Retinal pigment epithelial cell (primary cell): ENCODE data around the gene ADAM22.

Experiments
- DNase-seq: peaks from one replicate; pipeline ENCODE4 v3.0.0-alpha.2; 2010; ENCODE audit warnings: low read depth
- H3K4me3 ChIP-seq: 2 replicates; pipeline ENCODE4 v1.5.1; 2011; ENCODE audit warnings: mild to moderate bottlenecking, low read length, control low read depth, moderate library complexity
- TF ChIP-seq, protein P1 (sequence below): conservative IDR thresholded peaks from 2 replicates; pipeline ENCODE4 v1.5.1; 2011; ENCODE audit warnings: low read depth, low read length, control low read depth, inconsistent platforms

ADAM22 gene

DNA sequence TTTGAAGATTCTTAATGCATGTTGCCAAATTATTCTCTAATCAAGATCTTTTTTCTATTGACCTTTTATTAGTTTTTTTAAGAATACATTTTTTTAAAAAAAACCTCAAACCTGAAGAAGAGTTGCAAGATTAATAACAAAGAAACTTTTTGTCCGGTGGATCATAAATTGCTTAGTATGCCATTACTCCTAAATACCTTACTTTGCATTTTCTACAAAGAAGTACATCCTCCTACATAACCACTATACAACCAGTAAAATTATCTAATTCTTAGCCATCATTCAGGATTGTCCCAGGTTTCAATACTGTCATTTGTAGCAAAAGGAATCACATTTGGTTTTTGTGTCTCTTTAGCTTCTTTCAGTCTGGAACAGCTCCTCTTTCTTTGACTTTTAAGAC lies 207.9 kb downstream of the ADAM22 start:
- TF ChIP-seq, protein P1, sequence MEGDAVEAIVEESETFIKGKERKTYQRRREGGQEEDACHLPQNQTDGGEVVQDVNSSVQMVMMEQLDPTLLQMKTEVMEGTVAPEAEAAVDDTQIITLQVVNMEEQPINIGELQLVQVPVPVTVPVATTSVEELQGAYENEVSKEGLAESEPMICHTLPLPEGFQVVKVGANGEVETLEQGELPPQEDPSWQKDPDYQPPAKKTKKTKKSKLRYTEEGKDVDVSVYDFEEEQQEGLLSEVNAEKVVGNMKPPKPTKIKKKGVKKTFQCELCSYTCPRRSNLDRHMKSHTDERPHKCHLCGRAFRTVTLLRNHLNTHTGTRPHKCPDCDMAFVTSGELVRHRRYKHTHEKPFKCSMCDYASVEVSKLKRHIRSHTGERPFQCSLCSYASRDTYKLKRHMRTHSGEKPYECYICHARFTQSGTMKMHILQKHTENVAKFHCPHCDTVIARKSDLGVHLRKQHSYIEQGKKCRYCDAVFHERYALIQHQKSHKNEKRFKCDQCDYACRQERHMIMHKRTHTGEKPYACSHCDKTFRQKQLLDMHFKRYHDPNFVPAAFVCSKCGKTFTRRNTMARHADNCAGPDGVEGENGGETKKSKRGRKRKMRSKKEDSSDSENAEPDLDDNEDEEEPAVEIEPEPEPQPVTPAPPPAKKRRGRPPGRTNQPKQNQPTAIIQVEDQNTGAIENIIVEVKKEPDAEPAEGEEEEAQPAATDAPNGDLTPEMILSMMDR = no peak
- no peak overlapping the region for H3K4me3 ChIP-seq
- DNase-seq = no peak

- TF ChIP-seq, protein P1 = no peak
- H3K4me3 ChIP-seq = no peak overlapping the region
- DNase-seq = no peak
Observed at GRCh38 chr7:88146616-88147015, 212.6 kb downstream of the ADAM22 start.

GRCh38 chr7:88147341-88147740 lies 213.3 kb downstream of the ADAM22 start:
- TF ChIP-seq, protein P1 = no peak
- no peak for DNase-seq
- no peak overlapping the region for H3K4me3 ChIP-seq

- DNase-seq = no peak
- TF ChIP-seq, protein P1 = no peak
Observed at GRCh38 chr7:88147949-88148348, 213.9 kb downstream of the ADAM22 start.

DNA sequence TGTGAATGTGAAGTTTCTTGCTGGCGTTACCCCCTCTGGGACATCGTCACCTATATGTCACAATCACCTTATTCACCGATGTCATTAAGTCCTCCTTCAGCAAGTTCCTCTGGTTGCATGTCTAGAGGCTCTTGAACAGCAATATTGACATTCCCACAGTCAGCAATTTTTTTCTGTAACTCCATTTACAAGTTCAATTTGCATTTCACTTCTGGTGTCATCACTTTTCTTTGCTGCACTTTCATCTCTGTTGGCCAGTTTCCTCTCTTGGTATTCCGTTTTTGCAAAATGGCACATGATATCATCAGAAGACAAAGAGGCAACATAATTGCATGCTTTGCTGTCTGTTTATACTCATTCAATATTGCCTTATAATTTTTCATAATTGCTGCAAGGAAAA lies 216.0 kb downstream of the ADAM22 start:
- DNase-seq = no peak
- no peak overlapping the region for H3K4me3 ChIP-seq

More at GRCh38 chr7:88147949-88148348, 213.9 kb downstream of the ADAM22 start:
- H3K4me3 ChIP-seq = no peak overlapping the region

DNA sequence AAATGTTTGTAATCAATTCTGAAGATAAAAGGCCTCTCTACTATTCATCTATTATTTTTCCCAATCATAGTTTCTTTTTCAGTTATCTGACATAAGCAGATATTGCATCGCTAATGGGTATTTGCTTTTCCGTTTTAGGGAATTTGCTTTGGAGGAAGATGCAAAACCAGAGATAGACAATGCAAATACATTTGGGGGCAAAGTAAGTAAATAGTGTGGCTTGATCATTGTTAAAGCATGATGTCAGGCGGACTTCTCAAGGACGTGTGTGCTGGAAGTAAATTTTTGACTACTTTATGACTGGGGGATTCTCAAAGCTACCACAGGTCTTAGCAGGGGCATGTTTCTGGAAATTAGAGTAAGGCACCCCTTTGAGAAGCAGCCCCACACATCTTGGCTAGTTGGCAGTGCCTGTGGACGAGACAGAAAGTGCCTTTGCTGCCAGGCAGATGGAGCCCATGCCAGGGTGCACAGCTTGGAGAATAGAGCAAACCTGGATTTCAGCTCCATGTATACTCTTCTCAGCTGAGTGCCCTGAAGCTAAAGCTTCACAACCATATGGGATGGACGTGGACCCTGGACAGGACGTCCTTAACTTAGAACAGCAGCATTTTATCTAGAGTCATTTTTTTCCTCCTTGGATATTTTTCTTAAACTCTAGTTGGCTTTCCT lies 217.2 kb downstream of the ADAM22 start:
- TF ChIP-seq, protein P1 = no peak
- no peak for DNase-seq
- H3K4me3 ChIP-seq = no peak overlapping the region

More for the DNA sequence above, 216.0 kb downstream of the ADAM22 start:
- TF ChIP-seq, protein P1 = no peak

DNA sequence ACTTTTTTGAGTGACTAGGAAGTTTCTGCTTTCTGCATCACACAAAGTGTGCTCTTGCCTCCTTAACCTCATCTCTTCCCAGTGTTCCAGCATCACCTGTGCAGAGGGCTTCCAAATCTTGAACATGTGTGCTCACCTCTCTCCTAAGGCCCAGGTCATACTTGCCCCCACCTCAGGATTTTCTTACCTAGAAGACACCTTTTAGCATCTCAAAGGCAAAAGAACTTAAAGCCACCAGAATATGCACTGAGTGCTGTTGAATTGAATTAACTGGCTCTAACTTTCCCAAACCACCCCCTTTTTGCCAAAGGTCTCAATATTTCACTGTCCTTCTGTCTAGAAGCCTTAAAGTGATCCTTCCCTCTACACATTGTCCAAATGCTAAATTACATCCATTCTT lies 219.3 kb downstream of the ADAM22 start:
- H3K4me3 ChIP-seq = no peak overlapping the region
- no peak for DNase-seq
- TF ChIP-seq, protein P1 = no peak
